Common myeloid progenitor, CD34-positive (primary cell): Measurements from ENCODE around the gene PPME1. TPM values are rescaled to one million over a fixed set of nuclear protein-coding genes. Genes with fewer than 3 reads are reported as not detected.
A peak's percentile ranks its signal among the peaks of the same experiment; 100 is the strongest.
"Not testable (repeated sequence)": the region's sequence is repeated elsewhere in the genome, so short reads cannot be mapped to it uniquely, and the experiment has no call there.

Experiments
- CTCF ChIA-PET: fragments of 350-600 bp; sonication (Branson Sonifier 250); formaldehyde crosslinking; loops from one replicate; lab custom pipeline; 2021; ENCODE audit warnings: antibody characterized with exemption; lab: Charles Lee
- POLR2A ChIA-PET: fragments of 350-600 bp; sonication (Branson Sonifier 250); formaldehyde crosslinking; loops from one replicate; lab custom pipeline; 2021; ENCODE audit warnings: antibody characterized with exemption; lab: Charles Lee
- DNase-seq, 3 donors: peaks; one replicate each; pipeline versions ENCODE4 v3.0.0 to v3.0.0-alpha.2; 2013
- H3K27ac ChIP-seq, 2 experiments: 1 replicate in 1 of 2; 2 replicates in 1 of 2; pipeline ENCODE4 v1.7.0; 2013; ENCODE audit warnings: inconsistent platforms in 2 of 2, low read length in 2 of 2, mild to moderate bottlenecking in 2 of 2, low read depth in 1 of 2, moderate library complexity in 1 of 2; ENCODE audit not compliant: severe bottlenecking in 2 of 2, insufficient read depth in 1 of 2, poor library complexity in 1 of 2
- H3K27me3 ChIP-seq, 5 experiments: replicated peaks in 2 of 5; 1 replicate in 3 of 5; 2 replicates in 2 of 5; pipeline versions ENCODE4 v1.6.1 to v1.7.0; 2013; ENCODE audit warnings: low read length in 4 of 5, mild to moderate bottlenecking in 2 of 5, moderate library complexity in 2 of 5, inconsistent platforms in 1 of 5; ENCODE audit not compliant: insufficient read depth in 5 of 5, control insufficient read depth in 4 of 5
- H3K36me3 ChIP-seq, 4 experiments: 1 replicate in 2 of 4; 2 replicates in 2 of 4; pipeline versions ENCODE4 v1.6.1 to v1.7.0; 2013; ENCODE audit warnings: low read length in 3 of 4, control low read depth in 1 of 4, mild to moderate bottlenecking in 1 of 4; ENCODE audit not compliant: control insufficient read depth in 4 of 4, insufficient read depth in 4 of 4
- H3K4me1 ChIP-seq, 4 experiments: 1 replicate in 3 of 4; 2 replicates in 1 of 4; pipeline versions ENCODE4 v1.6.1 to v1.7.1; 2013; ENCODE audit warnings: low read length in 3 of 4, mild to moderate bottlenecking in 3 of 4, control low read depth in 1 of 4, inconsistent platforms in 1 of 4, moderate library complexity in 1 of 4; ENCODE audit not compliant: control insufficient read depth in 4 of 4, insufficient read depth in 4 of 4; ENCODE audit errors: control extremely low read depth in 1 of 4
- H3K4me3 ChIP-seq, 7 experiments: 1 replicate in 4 of 7; 2 replicates in 3 of 7; pipeline versions ENCODE4 v1.5.1 to v1.7.0; 2013; ENCODE audit warnings: mild to moderate bottlenecking in 7 of 7, low read length in 6 of 7, moderate library complexity in 6 of 7, inconsistent platforms in 2 of 7, low read depth in 2 of 7, control low read depth in 1 of 7; ENCODE audit not compliant: insufficient read depth in 4 of 7, control insufficient read depth in 1 of 7; ENCODE audit errors: extremely low read depth in 1 of 7
- H3K9me3 ChIP-seq, 5 experiments: 1 replicate in 4 of 5; 2 replicates in 1 of 5; pipeline versions ENCODE4 v1.6.1 to v1.7.1; 2013; ENCODE audit warnings: low read length in 4 of 5, mild to moderate bottlenecking in 2 of 5, inconsistent platforms in 1 of 5, low read depth in 1 of 5, moderate library complexity in 1 of 5; ENCODE audit not compliant: control insufficient read depth in 4 of 5, insufficient read depth in 2 of 5; ENCODE audit errors: control extremely low read depth in 1 of 5
- WGBS: methylation state at CpG from one replicate; pipeline ENCODE4 v1.1.5; 2013; ENCODE audit not compliant: insufficient coverage; 5-methylcytosine and 5-hydroxymethylcytosine counted together
- polyA plus RNA-seq: library from polyadenylated mRNA; unstranded; fragments of 120-200 nt; gene quantifications from one replicate; pipeline ENCODE4 v1.2.1, GENCODE V29; 2013

The PPME1 gene
- 15.6 TPM for polyA plus RNA-seq

DNA sequence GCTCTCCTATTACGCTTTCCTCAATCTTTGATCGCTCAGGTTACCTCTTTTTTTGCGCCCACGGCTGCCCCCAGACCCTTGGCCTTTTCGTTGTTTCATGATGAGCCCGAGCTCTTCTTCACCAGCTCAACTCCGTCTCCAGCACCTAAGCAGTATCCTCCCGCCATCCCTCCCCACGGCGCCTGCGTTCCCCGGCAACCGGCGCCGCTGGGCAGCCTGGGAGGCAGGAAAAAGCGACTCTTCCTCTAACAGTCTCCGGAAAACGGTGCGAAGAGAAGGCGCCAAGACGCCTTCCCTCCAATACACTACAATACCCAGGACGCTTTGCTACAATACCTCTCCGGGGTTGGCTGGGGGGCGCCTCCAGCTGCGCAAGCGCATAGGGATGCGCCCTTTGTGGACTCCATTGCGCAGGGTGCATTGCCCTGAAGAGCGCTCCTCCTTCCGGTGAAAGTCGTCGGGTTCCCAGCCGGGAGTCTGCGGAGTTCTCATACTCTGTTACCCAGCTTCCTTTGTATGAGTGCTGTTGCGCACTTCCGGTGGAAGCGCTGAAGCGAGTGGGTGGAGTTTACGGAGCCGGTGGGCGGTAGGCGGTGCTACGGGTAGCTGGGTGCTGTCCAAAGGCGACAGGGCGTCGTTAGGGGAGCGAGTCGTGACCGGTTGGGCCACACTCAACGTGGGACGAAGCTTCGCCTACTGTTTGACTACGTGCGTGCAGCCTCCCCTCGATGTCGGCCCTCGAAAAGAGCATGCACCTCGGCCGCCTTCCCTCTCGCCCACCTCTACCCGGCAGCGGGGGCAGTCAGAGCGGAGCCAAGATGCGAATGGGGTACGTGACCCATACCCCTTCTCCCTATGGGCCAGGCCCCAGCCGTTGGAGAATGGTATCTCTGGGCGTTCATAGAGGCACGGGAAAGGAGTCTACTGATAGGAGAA lies at the start of gene PPME1, which contains the start of gene C2CD3:
PPME1 (plus strand) TSS at position 596 of the 936 bp plus-strand sequence; CDS start at position 729, 133 bp downstream.
C2CD3 (minus strand) TSS at position 309 of the 936 bp plus-strand sequence; CDS start at position 99, 210 bp downstream.
- 0% methylated on average over 47 of the region's 68 CpGs for WGBS
- Histone ChIP-seq H3K4me1 (peaks cover 16 to 30% (median 22%) of the 10 kb centered on the region in 4 experiments), H3K4me3 (peak within 1 kb of the TSS; percentile 84 to 99 (median 93)), H3K36me3 (peaks cover 6 to 21% (median 14%) of the 10 kb centered on the region in 4 experiments), H3K9me3 (no peaks in the 10 kb centered on the region), H3K27ac (peak within 1 kb of the TSS; percentile 70 to 90), H3K27me3 (no peaks in the 10 kb centered on the region)
- CTCF ChIA-PET: interaction anchor here (0.6 to 2.4 kb wide), 3 partner anchors 9 to 259 kb away, joined by 3 to 10 read pairs (median 6); no protein-coding TSS in a partner anchor
- POLR2A ChIA-PET: no interaction called here
- peak; percentile 100 for DNase-seq

DNA sequence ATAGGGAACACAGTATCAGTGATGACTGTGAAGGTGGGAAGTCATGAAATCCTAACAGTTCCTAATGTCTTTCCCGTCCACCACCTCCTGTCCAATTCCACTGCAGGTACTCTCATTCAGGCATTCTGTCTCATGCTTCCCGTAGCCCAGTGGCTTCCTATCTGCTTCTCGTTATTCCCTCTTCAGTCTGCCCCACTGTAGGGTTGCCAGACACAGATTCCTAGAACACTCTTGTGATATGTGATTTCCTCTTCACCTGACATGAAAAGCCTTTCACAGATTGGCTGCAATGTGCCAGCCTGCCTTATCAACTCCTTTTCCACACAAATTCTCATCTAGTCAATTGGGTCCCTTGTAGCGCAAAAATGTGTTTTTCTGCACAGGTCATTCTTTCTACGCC lies 49.3 kb upstream of the PPME1 start:
- H3K4me3 ChIP-seq: no peak overlapping the region
- POLR2A ChIA-PET: no interaction called here
- DNase-seq: no peak
- no peaks in the 10 kb centered on the region for H3K4me1 ChIP-seq
- H3K9me3 ChIP-seq: no peaks in the 10 kb centered on the region
- CTCF ChIA-PET: no interaction called here
- H3K27ac ChIP-seq: no peak overlapping the region
- H3K36me3 ChIP-seq: peaks cover 6 to 23% (median 14%) of the 10 kb centered on the region in 4 experiments
- 91% methylated on average over 5 of the region's 5 CpGs for WGBS
- no peaks in the 10 kb centered on the region for H3K27me3 ChIP-seq

DNA sequence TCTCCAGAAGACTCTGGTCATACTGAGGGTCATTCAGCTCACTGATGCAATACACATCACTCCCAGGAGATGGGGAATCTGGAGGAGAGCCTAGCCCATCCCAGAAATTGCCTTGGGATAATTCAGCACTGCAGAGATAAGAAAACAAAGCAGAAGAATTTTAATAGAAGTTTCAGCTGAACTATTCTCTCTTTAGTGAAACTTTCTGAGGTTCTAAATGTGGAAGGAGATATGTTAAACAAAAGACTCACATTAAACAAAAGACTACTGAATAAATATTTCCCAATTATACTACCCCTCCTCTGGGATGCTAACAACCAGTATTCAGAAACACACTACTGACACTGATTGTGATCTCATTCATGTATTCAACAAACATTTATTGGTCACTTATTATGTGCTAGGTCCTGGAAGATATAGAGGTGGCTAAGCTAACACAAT lies 48.1 kb upstream of the PPME1 start:
- Histone ChIP-seq H3K4me3 (no peak overlapping the region), H3K27ac (no peak overlapping the region), H3K4me1 (no peaks in the 10 kb centered on the region), H3K9me3 (no peaks in the 10 kb centered on the region), H3K27me3 (no peaks in the 10 kb centered on the region), H3K36me3 (peaks cover 3 to 20% (median 9%) of the 10 kb centered on the region in 4 experiments)
- ChIA-PET CTCF (no interaction called here), POLR2A (interaction anchor here (0.7 kb wide), 1 partner anchor 17 kb away, joined by 3 read pairs; no protein-coding TSS in a partner anchor)
- DNase-seq: no peak

- H3K4me1 ChIP-seq, H3K4me3 ChIP-seq, POLR2A ChIA-PET, DNase-seq, H3K27ac ChIP-seq, H3K27me3 ChIP-seq, H3K9me3 ChIP-seq, CTCF ChIA-PET: not testable (repeated sequence)
- WGBS: 93% methylated on average over 13 of the region's 33 CpGs
- peaks cover 12 to 30% (median 16%) of the 10 kb centered on the region in 4 experiments for H3K36me3 ChIP-seq
These were observed 42.0 kb upstream of the PPME1 start for GRCh38 chr11:74129121-74129520.

DNA sequence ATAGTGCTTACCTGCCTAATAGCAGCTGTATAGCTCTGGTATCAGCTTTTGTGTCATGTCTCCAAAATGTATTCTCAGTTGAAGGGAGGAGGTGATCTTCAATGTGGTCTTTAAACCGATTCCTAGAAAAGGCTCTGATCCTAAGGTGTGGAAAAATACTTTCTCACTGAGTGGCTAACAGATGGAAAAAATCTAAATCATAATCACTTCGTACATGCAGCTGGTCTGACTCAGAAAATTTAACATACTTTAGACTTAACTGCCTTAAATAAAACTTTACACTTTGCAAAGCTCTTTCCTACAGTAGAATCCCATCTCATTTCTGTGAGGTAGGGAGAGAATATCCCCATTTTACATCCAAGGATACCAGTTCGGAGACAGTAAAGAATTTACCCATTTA lies 38.3 kb upstream of the PPME1 start:
- CTCF ChIA-PET: interaction anchor here (0.9 kb wide), 1 partner anchor 25 kb away, joined by 3 read pairs; no protein-coding TSS in a partner anchor
- 88% methylated on average over 2 of the region's 3 CpGs for WGBS
- no peaks in the 10 kb centered on the region for H3K27me3 ChIP-seq

DNA sequence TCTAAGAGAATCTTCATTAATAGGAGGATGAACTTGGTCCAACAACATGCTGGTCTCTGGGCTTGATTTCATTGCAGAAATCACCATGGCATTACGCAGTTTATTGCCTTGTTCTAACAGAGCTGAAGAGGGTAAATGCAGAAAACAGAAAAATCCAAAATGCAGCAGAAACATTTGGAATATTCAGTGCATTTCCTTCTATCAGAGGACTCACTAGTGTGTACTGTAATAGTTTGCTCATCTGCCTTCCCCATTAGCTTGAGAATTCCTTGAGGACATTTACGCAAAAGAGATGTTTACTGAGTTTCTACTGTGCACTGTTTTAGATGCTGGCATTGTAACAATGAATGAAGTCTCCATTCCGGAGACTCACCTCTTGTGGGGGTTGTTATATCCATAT lies 37.7 kb upstream of the PPME1 start:
- no peaks in the 10 kb centered on the region for H3K27me3 ChIP-seq
- no peak overlapping the region for H3K4me3 ChIP-seq
- 100% methylated on average over 1 of the region's 3 CpGs for WGBS
- no peaks in the 10 kb centered on the region for H3K4me1 ChIP-seq
- H3K36me3 ChIP-seq: peaks cover 16 to 59% (median 30%) of the 10 kb centered on the region in 4 experiments
- ChIA-PET POLR2A (no interaction called here), CTCF (no interaction called here)
- H3K9me3 ChIP-seq: no peaks in the 10 kb centered on the region
- DNase-seq: no peak
- H3K27ac ChIP-seq: no peak overlapping the region

More for the DNA sequence above, 38.3 kb upstream of the PPME1 start:
- Histone ChIP-seq H3K9me3 (no peaks in the 10 kb centered on the region), H3K27ac (no peak overlapping the region), H3K36me3 (peaks cover 16 to 53% (median 27%) of the 10 kb centered on the region in 4 experiments), H3K4me1 (no peaks in the 10 kb centered on the region), H3K4me3 (no peak overlapping the region)
- DNase-seq: no peak
- POLR2A ChIA-PET: interaction anchor here (0.7 kb wide), 1 partner anchor 160 kb away, joined by 3 read pairs; no protein-coding TSS in a partner anchor
